ENCODE measurements around the gene C5orf52. TPM values are rescaled to one million over a fixed set of nuclear protein-coding genes. Genes with fewer than 3 reads are reported as not detected.
"Not testable (repeated sequence)": the region's sequence is repeated elsewhere in the genome, so short reads cannot be mapped to it uniquely, and the experiment has no call there.

The C5orf52 gene
- total RNA-seq, 1 experiment from 2014 or later = not detected

- H3K4me2 ChIP-seq (ENCODE audit: low read depth, low read length, poor library complexity, severe bottlenecking) = no peak overlapping the region
- no peaks in the 10 kb centered on the region for H3K36me3 ChIP-seq (ENCODE audit: insufficient read depth, low read length)
- no peaks in the 10 kb centered on the region for H3K27me3 ChIP-seq (ENCODE audit: low read length)
- no peak for DNase-seq
- H2AFZ ChIP-seq (ENCODE audit: low read length) = no peak overlapping the region
- H3K9ac ChIP-seq (ENCODE audit: low read length) = no peak overlapping the region
- no peaks in the 10 kb centered on the region for H3K9me3 ChIP-seq (ENCODE audit: low read length)
- no peaks in the 10 kb centered on the region for H4K20me1 ChIP-seq (ENCODE audit: insufficient read depth, low read depth, low read length)
- H3K4me1 ChIP-seq (ENCODE audit: low read length) = no peaks in the 10 kb centered on the region
- no peak overlapping the region for H3K27ac ChIP-seq (ENCODE audit: low read length)
- H3K79me2 ChIP-seq (ENCODE audit: low read length) = no peaks in the 10 kb centered on the region
- no peaks in the 10 kb centered on the region for H3K9me2 ChIP-seq (replicated peaks; ENCODE audit: insufficient read depth, low read length)
- H3K4me3 ChIP-seq (ENCODE audit: low read length) = no peak overlapping the region
Observed at GRCh38 chr5:157668356-157668755, 3.0 kb upstream of the C5orf52 start.

GRCh38 chr5:157669701-157670097 lies 1.6 kb upstream of the C5orf52 start:
- no peak overlapping the region for H2AFZ ChIP-seq (ENCODE audit: low read length)
- no peaks in the 10 kb centered on the region for H3K27me3 ChIP-seq (ENCODE audit: low read length)
- no peaks in the 10 kb centered on the region for H3K4me1 ChIP-seq (ENCODE audit: low read length)
- H3K9ac ChIP-seq (ENCODE audit: low read length) = no peak overlapping the region
- H4K20me1 ChIP-seq (ENCODE audit: insufficient read depth, low read depth, low read length) = no peaks in the 10 kb centered on the region
- H3K4me3 ChIP-seq (ENCODE audit: low read length) = no peak overlapping the region
- no peaks in the 10 kb centered on the region for H3K79me2 ChIP-seq (ENCODE audit: low read length)
- H3K9me2 ChIP-seq (replicated peaks; ENCODE audit: insufficient read depth, low read length) = no peaks in the 10 kb centered on the region
- H3K27ac ChIP-seq (ENCODE audit: low read length) = no peak overlapping the region
- no peaks in the 10 kb centered on the region for H3K9me3 ChIP-seq (ENCODE audit: low read length)
- H3K36me3 ChIP-seq (ENCODE audit: insufficient read depth, low read length) = no peaks in the 10 kb centered on the region
- H3K4me2 ChIP-seq (ENCODE audit: low read depth, low read length, poor library complexity, severe bottlenecking) = no peak overlapping the region
- DNase-seq = no peak

GRCh38 chr5:157671592-157672330 lies 428 bp downstream of the C5orf52 start:
- no peak overlapping the region for H3K4me2 ChIP-seq (ENCODE audit: low read depth, low read length, poor library complexity, severe bottlenecking)
- no peak overlapping the region for H3K4me3 ChIP-seq (ENCODE audit: low read length)

GRCh38 chr5:157672976-157673375 lies 1.6 kb downstream of the C5orf52 start:
- DNase-seq = no peak
- H3K27me3 ChIP-seq (ENCODE audit: low read length) = no peaks in the 10 kb centered on the region
- H3K9ac ChIP-seq (ENCODE audit: low read length) = no peak overlapping the region
- no peaks in the 10 kb centered on the region for H3K79me2 ChIP-seq (ENCODE audit: low read length)
- no peak overlapping the region for H3K27ac ChIP-seq (ENCODE audit: low read length)
- H3K4me1 ChIP-seq (ENCODE audit: low read length) = no peaks in the 10 kb centered on the region
- no peaks in the 10 kb centered on the region for H3K9me3 ChIP-seq (ENCODE audit: low read length)
- H3K4me3 ChIP-seq (ENCODE audit: low read length) = no peak overlapping the region
- H3K36me3 ChIP-seq (ENCODE audit: insufficient read depth, low read length) = no peaks in the 10 kb centered on the region
- H2AFZ ChIP-seq (ENCODE audit: low read length) = no peak overlapping the region
- no peak overlapping the region for H3K4me2 ChIP-seq (ENCODE audit: low read depth, low read length, poor library complexity, severe bottlenecking)
- H4K20me1 ChIP-seq (ENCODE audit: insufficient read depth, low read depth, low read length) = no peaks in the 10 kb centered on the region
- no peaks in the 10 kb centered on the region for H3K9me2 ChIP-seq (replicated peaks; ENCODE audit: insufficient read depth, low read length)

More at GRCh38 chr5:157671592-157672330, 428 bp downstream of the C5orf52 start:
- Histone ChIP-seq H2AFZ (ENCODE audit: low read length) (no peak overlapping the region), H3K79me2 (ENCODE audit: low read length) (no peaks in the 10 kb centered on the region), H3K9me3 (ENCODE audit: low read length) (no peaks in the 10 kb centered on the region), H4K20me1 (ENCODE audit: insufficient read depth, low read depth, low read length) (no peaks in the 10 kb centered on the region), H3K27me3 (ENCODE audit: low read length) (no peaks in the 10 kb centered on the region), H3K9me2 (replicated peaks; ENCODE audit: insufficient read depth, low read length) (no peaks in the 10 kb centered on the region), H3K27ac (ENCODE audit: low read length) (no peak overlapping the region), H3K9ac (ENCODE audit: low read length) (no peak overlapping the region), H3K4me1 (ENCODE audit: low read length) (no peaks in the 10 kb centered on the region), H3K36me3 (ENCODE audit: insufficient read depth, low read length) (no peaks in the 10 kb centered on the region)
- DNase-seq = no peak

- H2AFZ ChIP-seq (ENCODE audit: low read length); H3K4me3 ChIP-seq (ENCODE audit: low read length); H3K4me1 ChIP-seq (ENCODE audit: low read length); H3K9me3 ChIP-seq (ENCODE audit: low read length); H3K79me2 ChIP-seq (ENCODE audit: low read length); H3K4me2 ChIP-seq (ENCODE audit: low read depth, low read length, poor library complexity, severe bottlenecking); H3K27ac ChIP-seq (ENCODE audit: low read length); H3K9ac ChIP-seq (ENCODE audit: low read length); H3K27me3 ChIP-seq (ENCODE audit: low read length); H4K20me1 ChIP-seq (ENCODE audit: insufficient read depth, low read depth, low read length); H3K9me2 ChIP-seq (replicated peaks; ENCODE audit: insufficient read depth, low read length); H3K36me3 ChIP-seq (ENCODE audit: insufficient read depth, low read length); DNase-seq: not testable (repeated sequence)
Observed at GRCh38 chr5:157674351-157674750, 3.0 kb downstream of the C5orf52 start.

- H2AFZ ChIP-seq (ENCODE audit: low read length) = no peak overlapping the region
- no peaks in the 10 kb centered on the region for H3K27me3 ChIP-seq (ENCODE audit: low read length)
- no peaks in the 10 kb centered on the region for H4K20me1 ChIP-seq (ENCODE audit: insufficient read depth, low read depth, low read length)
- no peak overlapping the region for H3K4me3 ChIP-seq (ENCODE audit: low read length)
- no peak overlapping the region for H3K9ac ChIP-seq (ENCODE audit: low read length)
- no peaks in the 10 kb centered on the region for H3K9me3 ChIP-seq (ENCODE audit: low read length)
- H3K27ac ChIP-seq (ENCODE audit: low read length) = no peak overlapping the region
- H3K79me2 ChIP-seq (ENCODE audit: low read length) = no peaks in the 10 kb centered on the region
- no peak for DNase-seq
- no peak overlapping the region for H3K4me2 ChIP-seq (ENCODE audit: low read depth, low read length, poor library complexity, severe bottlenecking)
- H3K9me2 ChIP-seq (replicated peaks; ENCODE audit: insufficient read depth, low read length) = no peaks in the 10 kb centered on the region
- H3K4me1 ChIP-seq (ENCODE audit: low read length) = no peaks in the 10 kb centered on the region
- H3K36me3 ChIP-seq (ENCODE audit: insufficient read depth, low read length) = no peaks in the 10 kb centered on the region
Observed at GRCh38 chr5:157677931-157678330, 6.6 kb downstream of the C5orf52 start.

GRCh38 chr5:157679801-157680200 lies 8.5 kb downstream of the C5orf52 start:
- H2AFZ ChIP-seq (ENCODE audit: low read length) = no peak overlapping the region
- no peak overlapping the region for H3K4me2 ChIP-seq (ENCODE audit: low read depth, low read length, poor library complexity, severe bottlenecking)
- H3K27me3 ChIP-seq (ENCODE audit: low read length) = no peaks in the 10 kb centered on the region
- H3K9me3 ChIP-seq (ENCODE audit: low read length) = no peaks in the 10 kb centered on the region
- H3K9me2 ChIP-seq (replicated peaks; ENCODE audit: insufficient read depth, low read length) = no peaks in the 10 kb centered on the region
- H3K27ac ChIP-seq (ENCODE audit: low read length) = no peak overlapping the region
- no peaks in the 10 kb centered on the region for H3K79me2 ChIP-seq (ENCODE audit: low read length)
- H3K9ac ChIP-seq (ENCODE audit: low read length) = no peak overlapping the region
- H3K4me3 ChIP-seq (ENCODE audit: low read length) = no peak overlapping the region
- no peaks in the 10 kb centered on the region for H4K20me1 ChIP-seq (ENCODE audit: insufficient read depth, low read depth, low read length)
- no peaks in the 10 kb centered on the region for H3K36me3 ChIP-seq (ENCODE audit: insufficient read depth, low read length)
- no peak for DNase-seq
- H3K4me1 ChIP-seq (ENCODE audit: low read length) = no peaks in the 10 kb centered on the region

GRCh38 chr5:157680239-157680638 lies 8.9 kb downstream of the C5orf52 start:
- Histone ChIP-seq H3K4me2 (ENCODE audit: low read depth, low read length, poor library complexity, severe bottlenecking) (no peak overlapping the region), H3K4me1 (ENCODE audit: low read length) (no peaks in the 10 kb centered on the region), H3K36me3 (ENCODE audit: insufficient read depth, low read length) (no peaks in the 10 kb centered on the region), H3K9me2 (replicated peaks; ENCODE audit: insufficient read depth, low read length) (no peaks in the 10 kb centered on the region), H3K27ac (ENCODE audit: low read length) (no peak overlapping the region), H4K20me1 (ENCODE audit: insufficient read depth, low read depth, low read length) (no peaks in the 10 kb centered on the region), H3K79me2 (ENCODE audit: low read length) (no peaks in the 10 kb centered on the region), H3K27me3 (ENCODE audit: low read length) (no peaks in the 10 kb centered on the region), H3K4me3 (ENCODE audit: low read length) (no peak overlapping the region), H2AFZ (ENCODE audit: low read length) (no peak overlapping the region), H3K9me3 (ENCODE audit: low read length) (no peaks in the 10 kb centered on the region), H3K9ac (ENCODE audit: low read length) (no peak overlapping the region)
- DNase-seq = no peak

All from Karpas-422 (cell line).